Osteocyte (in vitro differentiated cells): ENCODE data around the gene ZMAT5. TPM values are rescaled to one million over a fixed set of nuclear protein-coding genes. Genes with fewer than 3 reads are reported as not detected.
A peak's percentile ranks its signal among the peaks of the same experiment; 100 is the strongest.

Source experiments
- DNase-seq: peaks from one replicate; pipeline ENCODE4 v3.0.0; 2021; ENCODE audit warnings: mixed read lengths; ENCODE audit not compliant: unreplicated experiment; ENCODE audit errors: extremely low spot score
- H3K27ac Mint-ChIP-seq: one replicate; pipeline ENCODE4 v1.8.0; 2021; ENCODE audit warnings: mild to moderate bottlenecking, mixed read lengths; ENCODE audit not compliant: unreplicated experiment
- H3K27me3 Mint-ChIP-seq: one replicate; pipeline ENCODE4 v1.8.0; 2021; ENCODE audit warnings: mixed read lengths; ENCODE audit not compliant: unreplicated experiment
- H3K36me3 Mint-ChIP-seq: one replicate; pipeline ENCODE4 v1.8.0; 2021; ENCODE audit warnings: mixed read lengths; ENCODE audit not compliant: unreplicated experiment
- H3K4me1 Mint-ChIP-seq: one replicate; pipeline ENCODE4 v1.8.0; 2021; ENCODE audit warnings: mixed read lengths; ENCODE audit not compliant: unreplicated experiment
- H3K4me3 Mint-ChIP-seq: one replicate; pipeline ENCODE4 v1.8.0; 2021; ENCODE audit warnings: mild to moderate bottlenecking, moderate library complexity, mixed read lengths; ENCODE audit not compliant: unreplicated experiment
- H3K9me3 Mint-ChIP-seq: one replicate; pipeline ENCODE4 v1.8.0; 2021; ENCODE audit warnings: mixed read lengths; ENCODE audit not compliant: unreplicated experiment
- total RNA-seq: library from RNA; stranded (reverse); gene quantifications from 2 replicates; pipeline ENCODE4 v1.2.1, GENCODE V29; 2021
- TF ChIP-seq, protein P1 (sequence below): fragments of 200-600 bp; sonication (generic); IDR thresholded peaks from 2 replicates; pipeline ENCODE4 v1.5.0; 2021; ENCODE audit warnings: antibody characterized with exemption, mild to moderate bottlenecking, moderate library complexity

The ZMAT5 gene
- total RNA-seq, 1 donor from 2014 or later = 25.0 TPM

DNA sequence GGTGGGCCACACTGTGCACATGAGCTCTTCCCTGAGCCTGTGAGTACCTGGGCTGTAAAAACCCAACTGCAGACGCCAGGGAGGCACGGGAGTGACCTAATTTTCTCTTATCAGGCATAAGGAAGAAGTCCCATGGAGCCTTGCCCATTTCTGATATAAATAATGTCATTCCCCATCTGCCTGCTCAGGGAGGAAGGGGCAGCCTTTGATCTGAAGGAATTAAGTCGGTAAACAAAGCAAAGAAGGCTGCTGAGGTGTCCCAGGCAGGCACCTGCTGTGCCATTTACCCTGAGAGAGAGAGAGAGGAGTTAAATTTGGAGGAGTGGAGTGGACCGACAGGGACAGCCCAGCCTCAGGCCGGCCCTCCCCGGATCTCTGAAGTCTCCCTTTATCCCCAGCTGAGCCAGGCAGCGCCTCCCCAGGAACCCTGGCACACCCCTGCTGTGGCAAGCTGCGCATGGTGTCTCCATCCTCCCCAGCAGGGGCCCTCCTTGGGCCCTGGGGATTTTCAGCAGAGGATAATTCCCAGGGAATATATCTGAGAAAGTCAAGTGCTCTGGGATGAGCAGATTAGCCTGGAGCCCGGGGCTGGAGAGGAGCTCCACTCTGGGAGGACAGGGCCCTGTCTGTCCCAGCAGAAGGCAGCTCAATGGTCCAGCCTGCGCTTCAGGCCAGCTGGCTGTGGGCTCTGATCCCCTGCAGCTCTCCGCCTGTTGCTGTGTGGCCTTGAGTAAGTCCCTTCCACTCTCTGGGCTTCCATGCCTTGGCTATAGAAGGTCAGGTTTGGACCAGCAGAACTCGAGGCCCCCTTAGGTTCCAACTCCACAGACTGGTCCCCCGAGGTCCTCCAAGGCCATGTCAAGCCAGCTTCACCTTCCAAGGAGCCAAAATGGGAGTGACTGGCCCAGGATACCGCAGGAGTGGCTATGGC lies 64.5 kb downstream of the ZMAT5 start:
- Mint-ChIP-seq H3K4me3 (no peak overlapping the region), H3K27ac (no peak overlapping the region), H3K9me3 (no peaks in the 10 kb centered on the region), H3K36me3 (peaks cover 2% of the 10 kb centered on the region), H3K27me3 (peaks cover 16% of the 10 kb centered on the region), H3K4me1 (peaks cover 2% of the 10 kb centered on the region)
- no peak for DNase-seq
- TF ChIP-seq, protein P1, sequence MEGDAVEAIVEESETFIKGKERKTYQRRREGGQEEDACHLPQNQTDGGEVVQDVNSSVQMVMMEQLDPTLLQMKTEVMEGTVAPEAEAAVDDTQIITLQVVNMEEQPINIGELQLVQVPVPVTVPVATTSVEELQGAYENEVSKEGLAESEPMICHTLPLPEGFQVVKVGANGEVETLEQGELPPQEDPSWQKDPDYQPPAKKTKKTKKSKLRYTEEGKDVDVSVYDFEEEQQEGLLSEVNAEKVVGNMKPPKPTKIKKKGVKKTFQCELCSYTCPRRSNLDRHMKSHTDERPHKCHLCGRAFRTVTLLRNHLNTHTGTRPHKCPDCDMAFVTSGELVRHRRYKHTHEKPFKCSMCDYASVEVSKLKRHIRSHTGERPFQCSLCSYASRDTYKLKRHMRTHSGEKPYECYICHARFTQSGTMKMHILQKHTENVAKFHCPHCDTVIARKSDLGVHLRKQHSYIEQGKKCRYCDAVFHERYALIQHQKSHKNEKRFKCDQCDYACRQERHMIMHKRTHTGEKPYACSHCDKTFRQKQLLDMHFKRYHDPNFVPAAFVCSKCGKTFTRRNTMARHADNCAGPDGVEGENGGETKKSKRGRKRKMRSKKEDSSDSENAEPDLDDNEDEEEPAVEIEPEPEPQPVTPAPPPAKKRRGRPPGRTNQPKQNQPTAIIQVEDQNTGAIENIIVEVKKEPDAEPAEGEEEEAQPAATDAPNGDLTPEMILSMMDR = no peak

DNA sequence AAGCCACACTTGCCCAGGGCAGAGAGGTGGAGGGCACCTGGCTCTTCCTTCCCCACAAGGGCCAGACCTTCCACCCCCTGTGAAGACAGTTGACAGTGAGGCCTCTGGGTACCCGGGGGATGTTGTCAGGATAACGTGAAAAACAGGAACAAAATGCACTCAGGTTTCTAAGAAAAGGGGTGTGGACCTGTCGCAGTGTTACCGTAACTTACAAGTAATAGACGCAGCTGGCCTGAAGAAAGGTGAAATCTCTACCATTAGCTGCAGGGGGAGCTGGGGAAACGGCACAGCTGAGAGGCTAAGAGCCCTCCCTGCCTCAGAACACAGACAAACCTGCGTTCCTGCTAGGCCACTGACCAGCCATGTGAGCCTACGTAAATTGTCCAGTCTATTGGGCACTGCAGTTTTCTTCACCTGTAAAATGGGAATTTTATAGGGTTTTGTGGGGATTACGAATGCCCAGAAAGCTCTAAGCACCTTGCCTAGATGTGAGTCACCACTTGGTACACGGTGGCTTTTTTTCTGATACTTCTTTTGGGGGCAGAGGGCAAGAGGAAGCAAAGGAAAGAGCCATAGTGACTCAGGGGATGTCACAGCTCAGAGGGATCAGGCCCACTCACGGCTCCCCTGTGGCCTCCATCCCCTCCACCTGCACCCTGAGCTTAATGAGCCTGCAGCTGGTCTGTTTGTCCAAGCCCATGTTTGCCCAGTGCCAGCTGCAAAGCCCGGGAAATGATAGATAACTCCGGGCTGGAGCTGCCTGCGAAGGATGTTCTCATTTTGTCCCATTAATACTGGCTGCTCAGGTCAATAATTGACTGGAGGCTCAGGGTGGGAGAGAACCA lies 65.4 kb downstream of the ZMAT5 start:
- Mint-ChIP-seq H3K27ac (no peak overlapping the region), H3K9me3 (no peaks in the 10 kb centered on the region), H3K4me3 (no peak overlapping the region), H3K4me1 (peaks cover 2% of the 10 kb centered on the region), H3K27me3 (peaks cover 14% of the 10 kb centered on the region), H3K36me3 (peaks cover 2% of the 10 kb centered on the region)
- DNase-seq = no peak
- TF ChIP-seq, protein P1 = peak; percentile 29

DNA sequence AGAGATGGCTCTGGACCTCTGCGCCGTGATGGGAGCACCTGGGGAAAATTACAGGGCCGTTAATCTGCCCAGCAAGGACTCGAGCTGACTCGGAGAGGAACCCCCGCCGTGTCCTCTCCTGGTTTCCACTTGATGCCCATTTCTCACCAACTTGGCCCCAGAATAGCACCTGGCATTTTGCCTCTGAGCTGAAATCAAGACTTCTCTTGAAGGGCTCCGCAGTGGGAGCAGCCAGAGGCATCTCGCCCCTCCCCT lies 66.0 kb downstream of the ZMAT5 start:
- Mint-ChIP-seq H3K9me3 (no peaks in the 10 kb centered on the region), H3K4me3 (no peak overlapping the region), H3K36me3 (peaks cover 2% of the 10 kb centered on the region), H3K27me3 (peaks cover 14% of the 10 kb centered on the region), H3K27ac (no peak overlapping the region), H3K4me1 (peaks cover 2% of the 10 kb centered on the region)
- DNase-seq = no peak
- TF ChIP-seq, protein P1 = no peak

GRCh38 chr22:29700206-29700899 lies 66.5 kb downstream of the ZMAT5 start:
- peaks cover 14% of the 10 kb centered on the region for H3K27me3 Mint-ChIP-seq
- no peak for DNase-seq
- TF ChIP-seq, protein P1 = no peak
- H3K4me3 Mint-ChIP-seq = no peak overlapping the region
- H3K36me3 Mint-ChIP-seq = peaks cover 2% of the 10 kb centered on the region
- H3K9me3 Mint-ChIP-seq = no peaks in the 10 kb centered on the region
- H3K4me1 Mint-ChIP-seq = peaks cover 2% of the 10 kb centered on the region
- H3K27ac Mint-ChIP-seq = no peak overlapping the region
